ENCODE results near the gene PRKRA.
"Not testable (repeated sequence)": the region's sequence is repeated elsewhere in the genome, so short reads cannot be mapped to it uniquely, and the experiment has no call there.

The PRKRA gene

GRCh38 chr2:178412453-178412852 lies 38.5 kb downstream of the PRKRA start:
- not testable (repeated sequence) for DNase-seq

GRCh38 chr2:178412047-178412446 lies 38.9 kb downstream of the PRKRA start:
- no peak for DNase-seq

GRCh38 chr2:178409261-178409660 lies 41.7 kb downstream of the PRKRA start:
- no peak for DNase-seq

GRCh38 chr2:178404368-178404767 lies 46.6 kb downstream of the PRKRA start:
- DNase-seq, result peak; percentile 12 to 25

GRCh38 chr2:178403671-178404306 lies 47.2 kb downstream of the PRKRA start:
- DNase-seq, result no peak

GRCh38 chr2:178401994-178402437 lies 49.0 kb downstream of the PRKRA start:
- DNase-seq, result no peak

GRCh38 chr2:178397002-178397605 lies 53.9 kb downstream of the PRKRA start:
- no peak for DNase-seq

GRCh38 chr2:178395941-178396570 lies 54.9 kb downstream of the PRKRA start:
- DNase-seq, result no peak

- DNase-seq, result no peak
Observed at GRCh38 chr2:178395295-178395694, 55.7 kb downstream of the PRKRA start.

GRCh38 chr2:178394859-178395258 lies 56.1 kb downstream of the PRKRA start:
- no peak for DNase-seq

GRCh38 chr2:178392215-178392614 lies 58.8 kb downstream of the PRKRA start:
- DNase-seq, result no peak

GRCh38 chr2:178391701-178392100 lies 59.3 kb downstream of the PRKRA start:
- DNase-seq, result no peak

- DNase-seq, result no peak
Observed at GRCh38 chr2:178388287-178388686, 62.7 kb downstream of the PRKRA start.

- no peak for DNase-seq
Observed at GRCh38 chr2:178386986-178387597, 63.9 kb downstream of the PRKRA start.

- DNase-seq, result no peak
Observed at GRCh38 chr2:178385595-178386148, 65.3 kb downstream of the PRKRA start.

- DNase-seq, result no peak
Observed at GRCh38 chr2:178383718-178384117, 67.3 kb downstream of the PRKRA start.

All from activated CD4-positive, alpha-beta T cell treated with anti-CD3 and anti-CD28 coated beads, Interleukin-2, amount 50 U/mL, for 48 hours (primary cell).